WTC11 (cell line): ENCODE measurements around the gene KLHL29.

ENCODE experiments used
- ATF3 ChIP-seq: sonication (generic); formaldehyde crosslinking; conservative IDR thresholded peaks from 2 replicates; pipeline ENCODE4 v1.8.1; 2022; ENCODE audit warnings: mild to moderate bottlenecking, missing genetic modification reagents
- CTCF ChIP-seq: fragments of 200-600 bp; IDR thresholded peaks from 2 replicates; pipeline ENCODE4 v1.8.0; 2022; ENCODE audit warnings: antibody characterized with exemption
- IRF2 ChIP-seq: sonication (generic); formaldehyde crosslinking; IDR thresholded peaks from 2 replicates; pipeline ENCODE4 v1.8.0; 2022; ENCODE audit warnings: low read depth, missing genetic modification reagents, borderline replicate concordance
- NFE2L1 ChIP-seq: sonication (generic); formaldehyde crosslinking; IDR thresholded peaks from 2 replicates; pipeline ENCODE4 v1.8.1; 2023; ENCODE audit warnings: missing genetic modification reagents
- NR1H2 ChIP-seq: sonication (generic); formaldehyde crosslinking; IDR thresholded peaks from 2 replicates; pipeline ENCODE4 v1.9.0; 2021; ENCODE audit warnings: mild to moderate bottlenecking, moderate library complexity, missing genetic modification reagents
- PRDM15 ChIP-seq: sonication (generic); formaldehyde crosslinking; IDR thresholded peaks from 2 replicates; pipeline ENCODE4 v1.8.0; 2022; ENCODE audit warnings: missing genetic modification reagents
- PREB ChIP-seq: sonication (generic); formaldehyde crosslinking; IDR thresholded peaks from 2 replicates; pipeline ENCODE4 v1.8.1; 2022; ENCODE audit warnings: mild to moderate bottlenecking, missing genetic modification reagents, moderate library complexity, borderline replicate concordance
- STAT6 ChIP-seq: sonication (generic); formaldehyde crosslinking; conservative IDR thresholded peaks from 2 replicates; pipeline ENCODE4 v1.8.1; 2023; ENCODE audit warnings: mild to moderate bottlenecking, low read depth, missing genetic modification reagents, moderate library complexity
- ZNF317 ChIP-seq: sonication (generic); formaldehyde crosslinking; IDR thresholded peaks from 2 replicates; pipeline ENCODE4 v1.8.1; 2023; ENCODE audit warnings: low read depth, mild to moderate bottlenecking, moderate library complexity, missing genetic modification reagents, borderline replicate concordance

- TF ChIP-seq CTCF (no peak), PREB (CRISPR knock-in tag) (no peak), NR1H2 (CRISPR knock-in tag) (no peak), ATF3 (CRISPR knock-in tag) (no peak), NFE2L1 (no peak), STAT6 (CRISPR knock-in tag) (no peak), ZNF317 (CRISPR knock-in tag) (no peak), PRDM15 (CRISPR knock-in tag) (no peak), IRF2 (CRISPR knock-in tag) (no peak)
Measured at GRCh38 chr2:23492337-23492675, 107.3 kb downstream of the KLHL29 start.
